Measurements from ENCODE around the gene ST8SIA3. TPM values are rescaled to one million over a fixed set of nuclear protein-coding genes. Genes with fewer than 3 reads are reported as not detected.

ST8SIA3 gene
- total and polyA plus RNA-seq, 2 of the 4 experiments (the other 2 are of a cell fraction), result not detected

- Histone ChIP-seq H3K36me3 (ENCODE audit: control insufficient read depth, insufficient read depth, low read length) (no peaks in the 10 kb centered on the region), H2BK5ac (ENCODE audit: low read depth, low read length, poor library complexity, severe bottlenecking) (no peak overlapping the region), H3K27me3 (ENCODE audit: control insufficient read depth, insufficient read depth, low read length) (peaks cover 23% of the 10 kb centered on the region), H3K56ac (ENCODE audit: extremely low read depth, insufficient read depth, low read length) (no peak overlapping the region), H3K18ac (ENCODE audit: low read depth, low read length) (no peak overlapping the region), H3K4me3 (ENCODE audit: insufficient read depth, low read depth, low read length) (no peak overlapping the region), H3K79me1 (ENCODE audit: low read depth in 1 of 2, low read length in 2 of 2) (no peaks in the 10 kb centered on the region), H2BK120ac (ENCODE audit: low read depth, low read length) (no peak overlapping the region), H3K27ac (ENCODE audit: insufficient read depth, low read length) (no peak overlapping the region), H4K8ac (ENCODE audit: low read depth in 2 of 2, low read length in 2 of 2) (no peak overlapping the region), H2BK15ac (ENCODE audit: low read depth, low read length) (no peak overlapping the region), H4K5ac (ENCODE audit: low read depth, low read length) (no peak overlapping the region), H3K4ac (ENCODE audit: low read depth, low read length) (no peak overlapping the region), H3K4me1 (ENCODE audit: control insufficient read depth, insufficient read depth, low read length) (no peaks in the 10 kb centered on the region), H3K9me3 (ENCODE audit: control insufficient read depth, insufficient read depth, low read length) (no peaks in the 10 kb centered on the region; the same call in 1 of the 2 replicates), H3K4me2 (ENCODE audit: low read depth, low read length) (no peak overlapping the region), H3K9me1 (ENCODE audit: insufficient read depth, low read length) (no peaks in the 10 kb centered on the region), H2AK5ac (ENCODE audit: low read depth, low read length) (no peak overlapping the region), H3K14ac (replicated peaks; ENCODE audit: low read depth, low read length) (no peak overlapping the region), H4K91ac (ENCODE audit: insufficient read depth, low read depth, low read length) (no peak overlapping the region), H3K23ac (ENCODE audit: low read depth, low read length) (no peak overlapping the region), H4K20me1 (ENCODE audit: insufficient read depth, low read length) (no peaks in the 10 kb centered on the region), H2AFZ (replicated peaks; ENCODE audit: low read length, poor library complexity) (peak overlapping the region; percentile 43), H3K9ac (ENCODE audit: low read depth, low read length) (no peak overlapping the region), H2AK9ac (replicated peaks; ENCODE audit: low read depth, low read length, poor library complexity) (no peak overlapping the region), H2BK20ac (ENCODE audit: low read depth, low read length) (no peak overlapping the region)
- WGBS, 2 experiments (ENCODE audit: extremely low coverage in 2 of 2, insufficient read length in 1 of 2), result 0% methylated on average over 6 of the region's 23 CpGs; no CpG with 5 or more reads in 1 of the 2 experiments
- dilution Hi-C loops (cut with HindIII; ENCODE audit: low sequenced_read_pairs, unreplicated experiment), result no loop called here
- DNase-seq (no peak), ATAC-seq (ENCODE audit: low read depth) (no peak)
- intact Hi-C loops (cut with micrococcal nuclease), result loop anchor here (5.0 kb wide), 1 partner anchor 245 kb away; no protein-coding TSS in a partner anchor
- TF ChIP-seq BHLHE40 (IDR thresholded peaks at IDR 0.05; ENCODE audit: low read depth, low read length), result no peak
- TF ChIP-seq, protein P1, sequence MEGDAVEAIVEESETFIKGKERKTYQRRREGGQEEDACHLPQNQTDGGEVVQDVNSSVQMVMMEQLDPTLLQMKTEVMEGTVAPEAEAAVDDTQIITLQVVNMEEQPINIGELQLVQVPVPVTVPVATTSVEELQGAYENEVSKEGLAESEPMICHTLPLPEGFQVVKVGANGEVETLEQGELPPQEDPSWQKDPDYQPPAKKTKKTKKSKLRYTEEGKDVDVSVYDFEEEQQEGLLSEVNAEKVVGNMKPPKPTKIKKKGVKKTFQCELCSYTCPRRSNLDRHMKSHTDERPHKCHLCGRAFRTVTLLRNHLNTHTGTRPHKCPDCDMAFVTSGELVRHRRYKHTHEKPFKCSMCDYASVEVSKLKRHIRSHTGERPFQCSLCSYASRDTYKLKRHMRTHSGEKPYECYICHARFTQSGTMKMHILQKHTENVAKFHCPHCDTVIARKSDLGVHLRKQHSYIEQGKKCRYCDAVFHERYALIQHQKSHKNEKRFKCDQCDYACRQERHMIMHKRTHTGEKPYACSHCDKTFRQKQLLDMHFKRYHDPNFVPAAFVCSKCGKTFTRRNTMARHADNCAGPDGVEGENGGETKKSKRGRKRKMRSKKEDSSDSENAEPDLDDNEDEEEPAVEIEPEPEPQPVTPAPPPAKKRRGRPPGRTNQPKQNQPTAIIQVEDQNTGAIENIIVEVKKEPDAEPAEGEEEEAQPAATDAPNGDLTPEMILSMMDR (conservative IDR thresholded peaks at IDR 0.05; ENCODE audit: low read depth, low read length), result no peak
- no peak for TF ChIP-seq MAZ (IDR thresholded peaks at IDR 0.05; ENCODE audit: borderline replicate concordance, low read depth, low read length)
- TF ChIP-seq RAD21 (IDR thresholded peaks at IDR 0.05; ENCODE audit: low read length), result no peak
- no peak for TF ChIP-seq RCOR1 (IDR thresholded peaks at IDR 0.05; ENCODE audit: insufficient replicate concordance, low read length)
- TF ChIP-seq CEBPB (IDR thresholded peaks at IDR 0.05; ENCODE audit: low read depth, low read length), result no peak
- TF ChIP-seq POLR2A (IDR thresholded peaks at IDR 0.05; ENCODE audit: low read depth, low read length), result no peak
- no peak for TF ChIP-seq NFE2L2 (IDR thresholded peaks at IDR 0.05; ENCODE audit: low read depth, low read length)
- no peak for TF ChIP-seq CHD1 (IDR thresholded peaks at IDR 0.05; ENCODE audit: low read depth, low read length)
- TF ChIP-seq ELK1 (IDR thresholded peaks at IDR 0.05; ENCODE audit: borderline replicate concordance, low read depth, low read length), result no peak
- no peak for TF ChIP-seq SMC3 (IDR thresholded peaks at IDR 0.05; ENCODE audit: low read depth, low read length)
- no peak for TF ChIP-seq MAFK (IDR thresholded peaks at IDR 0.05; ENCODE audit: low read depth, low read length)
- no peak for TF ChIP-seq FOS (IDR thresholded peaks at IDR 0.05; ENCODE audit: low read depth, low read length)
- TF ChIP-seq USF2 (IDR thresholded peaks at IDR 0.05; ENCODE audit: low read depth, low read length), result no peak
- no peak for TF ChIP-seq RFX5 (IDR thresholded peaks at IDR 0.05; ENCODE audit: low read depth, low read length)
- no peak for TF ChIP-seq MXI1 (IDR thresholded peaks at IDR 0.05; ENCODE audit: borderline replicate concordance, low read depth, low read length)
- CTCF ChIA-PET, result no interaction called here
- in situ Hi-C loops (cut with MboI; ENCODE audit: low sequenced_read_pairs), result no loop called here
- POLR2A ChIA-PET (ENCODE audit: unreplicated experiment), result no interaction called here
- no TSS peak for BruUV-seq (replicated peaks)
Measured at GRCh38 chr18:57352761-57353136, 392 bp downstream of the ST8SIA3 start.

All from IMR-90 (cell line).